HG02642 (cell line): ENCODE measurements around the gene RAB42.

Source experiments
- ATAC-seq: cut with Tn5 transposase; IDR thresholded peaks from one replicate; pipeline ENCODE4 v1.9.1; 2021; ENCODE audit warnings: mild to moderate bottlenecking; ENCODE audit not compliant: unreplicated experiment, poor library complexity

Gene RAB42

DNA sequence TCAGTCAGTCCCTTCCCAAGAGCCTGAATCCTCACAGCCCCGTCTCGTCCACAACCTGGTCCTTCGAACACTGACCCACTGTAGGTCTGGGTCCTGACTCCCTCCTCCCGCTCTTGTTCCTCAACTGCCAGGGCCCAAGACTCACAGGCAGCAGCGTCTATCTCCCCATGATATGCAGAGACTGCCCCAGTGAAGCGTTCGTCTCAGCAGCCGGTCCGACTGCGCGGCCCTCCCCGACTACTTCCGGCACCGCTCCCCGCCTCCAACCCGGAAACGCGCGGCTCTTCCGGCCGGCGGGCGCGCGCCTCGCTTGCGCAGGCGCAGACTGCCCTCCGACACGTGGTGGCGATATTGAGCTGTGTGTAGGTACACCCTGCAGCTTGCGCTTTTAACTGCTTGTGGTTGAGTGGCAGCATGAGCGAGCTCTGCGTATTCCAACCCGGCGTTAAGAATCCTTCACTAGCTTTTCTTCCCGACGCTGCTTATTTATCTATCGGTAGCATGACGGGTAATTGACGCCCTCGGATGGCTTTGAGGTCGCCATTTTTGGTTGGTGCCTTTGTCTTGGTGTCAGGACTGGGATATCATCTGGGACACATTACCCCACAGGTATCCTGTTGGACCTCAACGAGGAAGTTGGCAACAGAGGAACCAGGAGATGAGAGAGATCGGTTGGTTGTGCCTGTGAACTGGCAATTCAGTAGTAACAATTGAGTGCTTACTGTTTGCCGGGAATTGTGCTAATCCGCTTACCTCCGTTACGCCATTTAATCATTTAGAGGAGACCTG lies 51.0 kb downstream of the RAB42 start, which contains the start of gene TAF12:
TSS of gene TAF12 (minus strand) at position 221 of the 789 bp plus-strand sequence. CDS start 20,986 bp downstream, outside the sequence.
- peak; percentile 78 for ATAC-seq

DNA sequence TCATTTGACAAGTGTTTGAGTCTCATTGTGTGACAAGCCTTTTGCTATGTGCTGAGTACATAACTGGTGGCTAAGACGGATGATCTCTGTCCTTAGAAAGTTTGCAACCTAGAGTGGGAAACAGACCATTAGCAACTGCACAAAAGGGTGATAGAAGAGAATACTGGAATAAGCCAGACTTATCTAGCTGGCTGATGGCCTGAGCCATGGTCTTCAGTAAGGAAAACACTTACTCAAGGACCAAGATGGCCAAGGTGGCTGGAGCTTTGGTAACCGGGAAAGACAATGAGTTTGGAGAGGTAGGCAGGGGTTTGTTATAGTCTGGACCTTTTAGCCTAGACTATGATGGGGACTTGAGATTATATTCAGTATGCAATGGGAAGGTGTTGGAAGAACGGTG lies 52.4 kb downstream of the RAB42 start:
- no peak for ATAC-seq
